GM12878 (cell line): Measurements from ENCODE around the gene DNAJB11. TPM values are rescaled to one million over a fixed set of nuclear protein-coding genes. Genes with fewer than 3 reads are reported as not detected.

Experiments used
- ATAC-seq: fragments of 200-7000 bp; cut with Tn5 transposase; 3 replicates; pipeline ENCODE4 v1.9.1; 2020; ENCODE audit warnings: mild to moderate bottlenecking, moderate library complexity
- Bru-seq: library from RNA; stranded (reverse); fragments of 400-500 nt; gene quantifications from one replicate; lab custom pipeline; 2021; lab: Mats Ljungman, UMichigan
- BruChase-seq, 2 experiments: library from RNA; stranded (reverse); fragments of 400-500 nt; gene quantifications; one replicate each; lab custom pipeline; 2021; lab: Mats Ljungman, UMichigan
- BruUV-seq: library from RNA; stranded (reverse); fragments of 400-500 nt; replicated peaks from 2 replicates; lab custom pipeline; 2021; lab: Mats Ljungman, UMichigan
- CTCF ChIA-PET: fragments of 300-600 bp; sonication (Branson Sonifier 250); formaldehyde crosslinking; extraction: SDS; loops from one replicate; lab custom pipeline; 2021; ENCODE audit warnings: inconsistent platforms; lab: Yijun Ruan, JAX
- POLR2A ChIA-PET: fragments of 350-600 bp; formaldehyde crosslinking; extraction: SDS; loops from one replicate; lab custom pipeline; 2021; ENCODE audit warnings: inconsistent platforms; lab: Charles Lee
- RAD21 ChIA-PET: fragments of 300-600 bp; sonication (Branson Sonifier 250); formaldehyde crosslinking; loops from one replicate; lab custom pipeline; 2023; ENCODE audit warnings: antibody characterized with exemption; ENCODE audit not compliant: unreplicated experiment; lab: Charles Lee
- SMC1A ChIA-PET: fragments of 300-600 bp; sonication (Branson Sonifier 250); formaldehyde crosslinking; loops from one replicate; lab custom pipeline; 2023; ENCODE audit not compliant: unreplicated experiment, uncharacterized antibody; lab: Charles Lee
- DNase-seq: peaks from one replicate; pipeline ENCODE4 v3.0.0-alpha.2; 2011; ENCODE audit warnings: low read depth, low spot score
- FAIRE-seq: peaks from 3 replicates; lab custom pipeline; 2011; peaks lifted over from hg19 to GRCh38; lab: Jason Lieb, UNC
- H2AFZ ChIP-seq: 2 replicates; pipeline ENCODE4 v1.6.0; 2011; ENCODE audit warnings: low read depth, low read length, control low read depth; ENCODE audit not compliant: control insufficient read depth
- H3K27ac ChIP-seq: 2 replicates; pipeline ENCODE4 v1.5.1; 2011; ENCODE audit warnings: control low read depth; ENCODE audit not compliant: control insufficient read depth, insufficient read depth
- H3K27me3 ChIP-seq, 2 experiments: replicated peaks in 1 of 2; 2 replicates each; pipeline versions ENCODE4 v1.6.0 to v1.6.1; 2011; ENCODE audit warnings: low read length in 1 of 2; ENCODE audit not compliant: control insufficient read depth in 2 of 2, insufficient read depth in 2 of 2
- H3K36me3 ChIP-seq, 2 experiments: 2 replicates each; pipeline ENCODE4 v1.5.1; 2011; ENCODE audit warnings: low read length in 1 of 2; ENCODE audit not compliant: control insufficient read depth in 2 of 2, insufficient read depth in 2 of 2
- H3K4me1 ChIP-seq: 2 replicates; pipeline ENCODE4 v1.6.1; 2011; ENCODE audit warnings: mild to moderate bottlenecking, low read length, moderate library complexity, mixed read lengths; ENCODE audit not compliant: control insufficient read depth, insufficient read depth
- H3K4me2 ChIP-seq: 2 replicates; pipeline ENCODE4 v1.6.0; 2011; ENCODE audit warnings: control low read depth; ENCODE audit not compliant: control insufficient read depth, insufficient read depth
- H3K4me3 ChIP-seq: fragments of 200-600 bp; sonication (generic); 2 replicates; pipeline ENCODE4 v1.5.1; 2016
- H3K79me2 ChIP-seq: 2 replicates; pipeline ENCODE4 v1.6.0; 2011; ENCODE audit warnings: low read length; ENCODE audit not compliant: control insufficient read depth, insufficient read depth
- H3K9ac ChIP-seq: 2 replicates; pipeline ENCODE4 v1.8.0; 2011; ENCODE audit warnings: low read length, control low read depth, mixed read lengths; ENCODE audit not compliant: control insufficient read depth, insufficient read depth
- H3K9me3 ChIP-seq: replicated peaks from 3 replicates; pipeline ENCODE4 v1.5.1; 2011; ENCODE audit warnings: mild to moderate bottlenecking, low read length; ENCODE audit not compliant: control insufficient read depth, insufficient read depth
- H4K20me1 ChIP-seq: 2 replicates; pipeline ENCODE4 v1.6.0; 2011; ENCODE audit not compliant: control insufficient read depth, insufficient read depth
- CHD4 ChIP-seq: fragments of 200-600 bp; sonication (generic); IDR thresholded peaks from 2 replicates; pipeline ENCODE4 v1.6.1; 2016; ENCODE audit warnings: mild to moderate bottlenecking
- EP300 ChIP-seq, 2 experiments: fragments of 150-350 bp in 1 of 2; IDR thresholded peaks; 2 replicates each; pipeline ENCODE4 v1.6.1; 2011 to 2012; ENCODE audit warnings: low read depth in 2 of 2, low read length in 2 of 2, borderline replicate concordance in 1 of 2, improper control_type of control experiment in 1 of 2, inconsistent platforms in 1 of 2; ENCODE audit not compliant: control insufficient read depth in 1 of 2
- SMAD5 ChIP-seq: IDR thresholded peaks from 2 replicates; pipeline ENCODE4 v1.6.1; 2016; ENCODE audit warnings: antibody characterized with exemption, low read depth
- ZNF384 ChIP-seq: IDR thresholded peaks from 2 replicates; pipeline ENCODE4 v1.6.1; 2012; ENCODE audit warnings: low read depth, mild to moderate bottlenecking, low read length, improper control_type of control experiment, borderline replicate concordance
- WGBS: methylation state at CpG from one replicate; pipeline ENCODE4 v1.1.6; 2016; ENCODE audit warnings: low lambda C conversion rate; ENCODE audit not compliant: insufficient replicate concordance, insufficient coverage; ENCODE audit errors: missing lambda C conversion rate; 5-methylcytosine and 5-hydroxymethylcytosine counted together
- in situ Hi-C: fragments of 300-500 bp; cut with MboI; formaldehyde crosslinking; loops from 9 replicates; pipeline ENCODE4 v1.14.3; 2018; ENCODE audit warnings: mixed read lengths
- intact Hi-C: fragments of 100-400 bp; cut with micrococcal nuclease; formaldehyde crosslinking; loops from one replicate; pipeline ENCODE4 v1.14.2; 2022; ENCODE audit not compliant: unreplicated experiment
- long read RNA-seq, 2 experiments: library from polyadenylated mRNA; unstranded; transcript quantifications; one replicate each; pipeline ENCODE4 v2.0.0, GENCODE V29; 2019 to 2020
- polyA minus RNA-seq, 3 experiments: library from RNA; depleted of rRNA, polyadenylated mRNA; stranded (reverse); fragments of >200 nt; gene quantifications; 2 replicates each; pipeline ENCODE4 v1.2.3, GENCODE V29; 2011
- polyA plus RNA-seq, 11 experiments: library from polyadenylated mRNA; depleted of rRNA in 4 of 11; unstranded in 6 of 11; stranded (reverse) in 5 of 11; fragments of >200 nt; fragmentation: Nextera tagmentation in 4 of 11; fragmentation: Illumina TruSeq in 1 of 11; extraction: Ambion mirVana in 4 of 11; extraction: Trizol in 1 of 11; gene quantifications; 1 replicate in 1 of 11; 2 replicates in 10 of 11; pipeline versions ENCODE4 v1.2.1 to v1.2.3, GENCODE V29; 2011 to 2016; ENCODE audit warnings: inconsistent platforms in 2 of 11, missing spikeins in 2 of 11, low read depth in 1 of 11
- total RNA-seq, 4 experiments: library from RNA; depleted of rRNA in 3 of 4; stranded (reverse); fragments of >200 nt in 3 of 4; fragmentation: Illumina TruSeq in 1 of 4; extraction: Trizol in 1 of 4; gene quantifications; 2 replicates each; pipeline versions ENCODE4 v1.2.1 to v1.2.3, GENCODE V29; 2013 to 2021
- TF ChIP-seq, protein P1 (sequence below): fragments of 450-650 bp; formaldehyde crosslinking; IDR thresholded peaks from 2 replicates; pipeline ENCODE4 v1.5.0; 2022; ENCODE audit warnings: mild to moderate bottlenecking, missing genetic modification characterization
- TF ChIP-seq, protein P2 (sequence below): fragments of 450-650 bp; formaldehyde crosslinking; IDR thresholded peaks from 2 replicates; pipeline ENCODE4 v1.4.0; 2020; ENCODE audit warnings: mild to moderate bottlenecking, moderate library complexity

The DNAJB11 gene
- total RNA-seq (2013; cell fraction: nucleolus; rRNA removed) = 51.5 and 52.8 TPM in 2 replicates
- total RNA-seq (2014; rRNA removed) = 57.9 and 62.9 TPM in 2 replicates
- total RNA-seq (2014; rRNA removed; fragmentation: Illumina TruSeq; extraction: Trizol) = 52.7 and 57.7 TPM in 2 replicates
- total RNA-seq (2021) = 44.1 and 45.1 TPM in 2 replicates
- polyA plus RNA-seq (2011; ENCODE audit: low read depth) = 32.4 TPM
- 43.3 and 56.9 TPM in 2 replicates for polyA plus RNA-seq (2011; rRNA removed)
- polyA plus RNA-seq (2011; cell fraction: cytosol; rRNA removed) = 15.0 and 15.3 TPM in 2 replicates
- polyA plus RNA-seq (2011; cell fraction: nucleus; rRNA removed) = 39.4 and 58.9 TPM in 2 replicates
- 41.7 and 54.8 TPM in 2 replicates for polyA plus RNA-seq (2012)
- polyA plus RNA-seq (2014; fragmentation: Illumina TruSeq; extraction: Trizol) = 65.0 and 67.8 TPM in 2 replicates
- 10 to 100 TPM; 16.2 to 26.4 TPM for polyA plus RNA-seq (2014; fragmentation: Nextera tagmentation; extraction: Ambion mirVana)
- 59.4 and 61.5 TPM in 2 replicates for polyA plus RNA-seq (2014; rRNA removed)
- polyA plus RNA-seq (2016; fragmentation: Nextera tagmentation; extraction: Ambion mirVana) = 100 to 1,000 TPM; 130 to 135 TPM
- polyA minus RNA-seq (2011; rRNA and poly(A)+ RNA removed) = 10.8 and 16.1 TPM in 2 replicates
- 13.3 and 16.3 TPM in 2 replicates for polyA minus RNA-seq (2011; cell fraction: cytosol; rRNA and poly(A)+ RNA removed)
- polyA minus RNA-seq (2011; cell fraction: nucleus; rRNA and poly(A)+ RNA removed) = 20.3 and 33.4 TPM in 2 replicates
- percentile 93 among the genes with signal in this experiment for Bru-seq, nascent RNA
- percentile 87 among the genes with signal in this experiment for BruChase-seq, experiment 1, labeled RNA remaining after a 6-hour chase
- BruChase-seq, experiment 2, labeled RNA remaining after a 2-hour chase = percentile 90 among the genes with signal in this experiment
- long read RNA-seq, experiment 1, transcript DNAJB11-201 (10 exons, 1,688 nt) = major isoform, 130 of 139 reads
- long read RNA-seq, experiment 1, partial matches to known transcripts = 4 of 139 reads
- long read RNA-seq, experiment 1, other reads (novel, unspliced or antisense) = 5 of 139 reads
- long read RNA-seq, experiment 2, full-length matches to known transcripts = 169 of 200 reads
- long read RNA-seq, experiment 2, partial matches to known transcripts = 27 of 200 reads
- long read RNA-seq, experiment 2, other reads (novel, unspliced or antisense) = 4 of 200 reads

DNA sequence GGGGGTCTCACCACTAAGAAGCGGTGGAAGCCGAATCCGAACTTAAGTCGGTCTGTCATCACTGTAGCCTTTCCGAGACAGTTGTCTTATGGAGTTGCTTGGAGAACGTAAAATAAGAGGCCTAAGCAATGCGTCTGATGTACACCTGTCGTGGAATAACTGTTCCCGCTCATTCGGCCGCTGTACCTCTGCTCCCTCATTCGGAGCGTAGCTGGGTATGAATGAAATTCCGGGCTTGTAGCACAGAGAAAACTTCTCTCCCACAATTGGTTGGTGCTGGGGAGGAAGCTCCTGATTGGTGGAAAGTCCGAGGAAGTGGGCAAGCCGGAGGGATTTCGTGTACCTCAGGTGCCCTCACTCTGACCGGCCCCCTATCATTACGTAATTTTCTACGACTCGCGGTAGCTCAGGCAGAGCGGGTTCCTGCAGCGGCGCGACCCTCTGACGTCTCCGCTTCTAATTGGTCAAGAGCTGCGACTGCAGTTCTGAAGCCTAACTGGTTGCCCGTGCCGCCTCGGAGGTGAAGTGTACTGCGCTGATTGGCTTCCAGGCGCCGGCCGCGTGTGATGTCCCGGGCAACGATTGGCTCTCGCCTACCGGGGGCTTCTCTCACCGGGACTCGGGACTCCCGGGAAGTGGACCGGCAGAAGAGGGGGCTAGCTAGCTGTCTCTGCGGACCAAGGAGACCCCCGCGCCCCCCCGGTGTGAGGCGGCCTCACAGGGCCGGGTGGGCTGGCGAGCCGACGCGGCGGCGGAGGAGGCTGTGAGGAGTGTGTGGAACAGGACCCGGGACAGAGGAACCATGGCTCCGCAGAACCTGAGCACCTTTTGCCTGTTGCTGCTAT, at the start of gene DNAJB11:
TSS of gene DNAJB11 (plus strand) at position 625 of the 845 bp plus-strand sequence. CDS start at position 803, 178 bp downstream.
- ChIA-PET RAD21 (interaction anchor here (0.6 to 2.5 kb wide), 9 partner anchors 31 to 588 kb away, joined by 3 to 21 read pairs (median 4); partner anchors contain the start of gene EIF4A2), CTCF (interaction anchor here (0.7 to 1.9 kb wide), 11 partner anchors 30 to 627 kb away, joined by 3 to 18 read pairs (median 4); no protein-coding TSS in a partner anchor), SMC1A (interaction anchor here (0.7 to 3.8 kb wide), 15 partner anchors 9 to 632 kb away, joined by 3 to 23 read pairs (median 3); partner anchors contain the start of gene RFC4), POLR2A (interaction anchor here (0.6 to 2.9 kb wide), 17 partner anchors 14 to 627 kb away, joined by 3 to 20 read pairs (median 4); partner anchors contain the start of genes EIF4A2 and RFC4)
- Histone ChIP-seq H3K4me1 (peaks cover 10% of the 10 kb centered on the region), H3K4me3 (peak within 1 kb of the TSS; percentile 90), H3K4me2 (peak within 1 kb of the TSS; percentile 81), H3K36me3 (peaks cover 0 to 9% of the 10 kb centered on the region in 2 experiments; a peak in 3 of 4 replicates), H3K79me2 (peaks cover 60% of the 10 kb centered on the region), H3K27me3 (no peaks in the 10 kb centered on the region), H3K9me3 (no peaks in the 10 kb centered on the region), H2AFZ (peak within 1 kb of the TSS; percentile 84), H3K9ac (peak within 1 kb of the TSS; percentile 89), H3K27ac (peak within 1 kb of the TSS; percentile 85), H4K20me1 (no peaks in the 10 kb centered on the region)
- in situ Hi-C loops (no loop called here), intact Hi-C loops (loop anchor here (2.0 to 5.0 kb wide), 2 partner anchors 212 to 633 kb away; partner anchors contain the start of genes EIF4A2 and TRA2B)
- ATAC-seq (peak; percentile 90), DNase-seq (peak; percentile 98), FAIRE-seq (peak; percentile 100)
- BruUV-seq = no TSS peak
- WGBS = under 1% methylated on average over 59 of the region's 59 CpGs
- TF ChIP-seq CHD4 (no peak), EP300 (IDR thresholded peaks at IDR 0.05; ENCODE audit: borderline replicate concordance in 1 of 2, control insufficient read depth in 1 of 2, low read depth in 2 of 2, low read length in 2 of 2) (no peak), ZNF384 (no peak), SMAD5 (peak; percentile 93)
- TF ChIP-seq, protein P1, sequence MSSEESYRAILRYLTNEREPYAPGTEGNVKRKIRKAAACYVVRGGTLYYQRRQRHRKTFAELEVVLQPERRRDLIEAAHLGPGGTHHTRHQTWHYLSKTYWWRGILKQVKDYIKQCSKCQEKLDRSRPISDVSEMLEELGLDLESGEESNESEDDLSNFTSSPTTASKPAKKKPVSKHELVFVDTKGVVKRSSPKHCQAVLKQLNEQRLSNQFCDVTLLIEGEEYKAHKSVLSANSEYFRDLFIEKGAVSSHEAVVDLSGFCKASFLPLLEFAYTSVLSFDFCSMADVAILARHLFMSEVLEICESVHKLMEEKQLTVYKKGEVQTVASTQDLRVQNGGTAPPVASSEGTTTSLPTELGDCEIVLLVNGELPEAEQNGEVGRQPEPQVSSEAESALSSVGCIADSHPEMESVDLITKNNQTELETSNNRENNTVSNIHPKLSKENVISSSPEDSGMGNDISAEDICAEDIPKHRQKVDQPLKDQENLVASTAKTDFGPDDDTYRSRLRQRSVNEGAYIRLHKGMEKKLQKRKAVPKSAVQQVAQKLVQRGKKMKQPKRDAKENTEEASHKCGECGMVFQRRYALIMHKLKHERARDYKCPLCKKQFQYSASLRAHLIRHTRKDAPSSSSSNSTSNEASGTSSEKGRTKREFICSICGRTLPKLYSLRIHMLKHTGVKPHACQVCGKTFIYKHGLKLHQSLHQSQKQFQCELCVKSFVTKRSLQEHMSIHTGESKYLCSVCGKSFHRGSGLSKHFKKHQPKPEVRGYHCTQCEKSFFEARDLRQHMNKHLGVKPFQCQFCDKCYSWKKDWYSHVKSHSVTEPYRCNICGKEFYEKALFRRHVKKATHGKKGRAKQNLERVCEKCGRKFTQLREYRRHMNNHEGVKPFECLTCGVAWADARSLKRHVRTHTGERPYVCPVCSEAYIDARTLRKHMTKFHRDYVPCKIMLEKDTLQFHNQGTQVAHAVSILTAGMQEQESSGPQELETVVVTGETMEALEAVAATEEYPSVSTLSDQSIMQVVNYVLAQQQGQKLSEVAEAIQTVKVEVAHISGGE = no peak
- TF ChIP-seq, protein P2, sequence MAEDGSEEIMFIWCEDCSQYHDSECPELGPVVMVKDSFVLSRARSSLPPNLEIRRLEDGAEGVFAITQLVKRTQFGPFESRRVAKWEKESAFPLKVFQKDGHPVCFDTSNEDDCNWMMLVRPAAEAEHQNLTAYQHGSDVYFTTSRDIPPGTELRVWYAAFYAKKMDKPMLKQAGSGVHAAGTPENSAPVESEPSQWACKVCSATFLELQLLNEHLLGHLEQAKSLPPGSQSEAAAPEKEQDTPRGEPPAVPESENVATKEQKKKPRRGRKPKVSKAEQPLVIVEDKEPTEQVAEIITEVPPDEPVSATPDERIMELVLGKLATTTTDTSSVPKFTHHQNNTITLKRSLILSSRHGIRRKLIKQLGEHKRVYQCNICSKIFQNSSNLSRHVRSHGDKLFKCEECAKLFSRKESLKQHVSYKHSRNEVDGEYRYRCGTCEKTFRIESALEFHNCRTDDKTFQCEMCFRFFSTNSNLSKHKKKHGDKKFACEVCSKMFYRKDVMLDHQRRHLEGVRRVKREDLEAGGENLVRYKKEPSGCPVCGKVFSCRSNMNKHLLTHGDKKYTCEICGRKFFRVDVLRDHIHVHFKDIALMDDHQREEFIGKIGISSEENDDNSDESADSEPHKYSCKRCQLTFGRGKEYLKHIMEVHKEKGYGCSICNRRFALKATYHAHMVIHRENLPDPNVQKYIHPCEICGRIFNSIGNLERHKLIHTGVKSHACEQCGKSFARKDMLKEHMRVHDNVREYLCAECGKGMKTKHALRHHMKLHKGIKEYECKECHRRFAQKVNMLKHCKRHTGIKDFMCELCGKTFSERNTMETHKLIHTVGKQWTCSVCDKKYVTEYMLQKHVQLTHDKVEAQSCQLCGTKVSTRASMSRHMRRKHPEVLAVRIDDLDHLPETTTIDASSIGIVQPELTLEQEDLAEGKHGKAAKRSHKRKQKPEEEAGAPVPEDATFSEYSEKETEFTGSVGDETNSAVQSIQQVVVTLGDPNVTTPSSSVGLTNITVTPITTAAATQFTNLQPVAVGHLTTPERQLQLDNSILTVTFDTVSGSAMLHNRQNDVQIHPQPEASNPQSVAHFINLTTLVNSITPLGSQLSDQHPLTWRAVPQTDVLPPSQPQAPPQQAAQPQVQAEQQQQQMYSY = no peak
